ENCODE results near the gene GTF2F2.
A peak's percentile ranks its signal among the peaks of the same experiment; 100 is the strongest.
"Not testable (repeated sequence)": the region's sequence is repeated elsewhere in the genome, so short reads cannot be mapped to it uniquely, and the experiment has no call there.

GTF2F2 gene

GRCh38 chr13:45280011-45280410 is 159.7 kb downstream of the GTF2F2 start:
- DNase-seq (no peak), ATAC-seq (no peak)
- Mint-ChIP-seq H3K9me3 (peaks cover 7% of the 10 kb centered on the region in 2 donors), H3K4me3 (no peak overlapping the region), H3K27me3 (no peaks in the 10 kb centered on the region), H3K27ac (no peak overlapping the region), H3K4me1 (peaks cover 12% of the 10 kb centered on the region)

- ATAC-seq: peak; percentile 97
- no peak overlapping the region for H3K27ac Mint-ChIP-seq
Measured at GRCh38 chr13:45280751-45281634, 160.7 kb downstream of the GTF2F2 start.

GRCh38 chr13:45282994-45283393 is 162.7 kb downstream of the GTF2F2 start:
- Mint-ChIP-seq H3K27ac (peak overlapping the region in 1 of 2 donors; percentile 48), H3K4me3 (no peak overlapping the region), H3K9me3 (no peaks in the 10 kb centered on the region), H3K4me1 (peaks cover 6% of the 10 kb centered on the region), H3K27me3 (no peaks in the 10 kb centered on the region)
- DNase-seq (no peak), ATAC-seq (no peak)

More at GRCh38 chr13:45280751-45281634, 160.7 kb downstream of the GTF2F2 start:
- Mint-ChIP-seq H3K9me3 (peaks cover 7% of the 10 kb centered on the region in 2 donors), H3K4me1 (peaks cover 12% of the 10 kb centered on the region), H3K4me3 (no peak overlapping the region), H3K27me3 (no peaks in the 10 kb centered on the region)
- peak; percentile 49 to 63 for DNase-seq

GRCh38 chr13:45289936-45290563 is 169.7 kb downstream of the GTF2F2 start:
- DNase-seq (no peak), ATAC-seq (no peak)
- Mint-ChIP-seq H3K9me3 (no peaks in the 10 kb centered on the region), H3K4me3 (no peak overlapping the region), H3K27ac (no peak overlapping the region), H3K4me1 (peaks cover 1% of the 10 kb centered on the region), H3K27me3 (no peaks in the 10 kb centered on the region)

- ATAC-seq: no peak
- Mint-ChIP-seq H3K27me3 (no peaks in the 10 kb centered on the region), H3K4me3 (no peak overlapping the region), H3K27ac (no peak overlapping the region), H3K4me1 (peaks cover 22% of the 10 kb centered on the region), H3K9me3 (no peaks in the 10 kb centered on the region)
- no peak for DNase-seq
Measured at GRCh38 chr13:45292176-45292575, 171.9 kb downstream of the GTF2F2 start.

- Mint-ChIP-seq H3K27ac (no peak overlapping the region), H3K9me3 (no peaks in the 10 kb centered on the region), H3K27me3 (no peaks in the 10 kb centered on the region), H3K4me3 (no peak overlapping the region), H3K4me1 (peaks cover 39% of the 10 kb centered on the region)
- DNase-seq: no peak
- ATAC-seq: no peak
Measured at GRCh38 chr13:45295536-45295935, 175.2 kb downstream of the GTF2F2 start.

GRCh38 chr13:45296259-45296658 is 175.9 kb downstream of the GTF2F2 start:
- peaks cover 39% of the 10 kb centered on the region for H3K4me1 Mint-ChIP-seq
- no peaks in the 10 kb centered on the region for H3K9me3 Mint-ChIP-seq
- peak overlapping the region in 1 of 2 donors; percentile 78 for H3K27ac Mint-ChIP-seq
- DNase-seq (no peak), ATAC-seq (no peak)
- no peaks in the 10 kb centered on the region for H3K27me3 Mint-ChIP-seq
- no peak overlapping the region for H3K4me3 Mint-ChIP-seq

GRCh38 chr13:45297456-45298205 is 177.3 kb downstream of the GTF2F2 start:
- Mint-ChIP-seq H3K4me1 (peaks cover 39% of the 10 kb centered on the region), H3K9me3 (no peaks in the 10 kb centered on the region)
- ATAC-seq: peak; percentile 93

GRCh38 chr13:45298206-45298505 is 177.8 kb downstream of the GTF2F2 start:
- Mint-ChIP-seq H3K4me3 (no peak overlapping the region), H3K27me3 (peaks cover 6% of the 10 kb centered on the region), H3K9me3 (no peaks in the 10 kb centered on the region), H3K27ac (no peak overlapping the region), H3K4me1 (peaks cover 39% of the 10 kb centered on the region)
- no peak for DNase-seq
- no peak for ATAC-seq

More at GRCh38 chr13:45297456-45298205, 177.3 kb downstream of the GTF2F2 start:
- Mint-ChIP-seq H3K4me3 (peak overlapping the region in 1 of 2 donors; percentile 16), H3K27me3 (peaks cover 3% of the 10 kb centered on the region), H3K27ac (peak overlapping the region in 1 of 2 donors; percentile 45)
- DNase-seq: no peak

- not testable (repeated sequence) for H3K4me3 Mint-ChIP-seq, H3K27me3 Mint-ChIP-seq, ATAC-seq, H3K9me3 Mint-ChIP-seq, DNase-seq
- Mint-ChIP-seq H3K4me1 (peaks cover 39% of the 10 kb centered on the region), H3K27ac (peak overlapping the region in 1 of 2 donors; percentile 54)
Measured at GRCh38 chr13:45298550-45298949, 178.2 kb downstream of the GTF2F2 start.

GRCh38 chr13:45299194-45299593 is 178.9 kb downstream of the GTF2F2 start:
- Mint-ChIP-seq H3K9me3 (no peaks in the 10 kb centered on the region), H3K4me1 (peaks cover 39% of the 10 kb centered on the region)
- no peak for DNase-seq

GRCh38 chr13:45300190-45300985 is 180.1 kb downstream of the GTF2F2 start:
- Mint-ChIP-seq H3K27me3 (peaks cover 6% of the 10 kb centered on the region), H3K27ac (no peak overlapping the region), H3K9me3 (no peaks in the 10 kb centered on the region), H3K4me3 (no peak overlapping the region), H3K4me1 (peaks cover 34% of the 10 kb centered on the region)
- no peak for ATAC-seq
- DNase-seq: no peak

More at GRCh38 chr13:45299194-45299593, 178.9 kb downstream of the GTF2F2 start:
- ATAC-seq: no peak
- H3K27me3 Mint-ChIP-seq: peaks cover 6% of the 10 kb centered on the region
- H3K4me3 Mint-ChIP-seq: no peak overlapping the region
- H3K27ac Mint-ChIP-seq: no peak overlapping the region

- DNase-seq (no peak), ATAC-seq (no peak)
- Mint-ChIP-seq H3K4me3 (no peak overlapping the region), H3K4me1 (peaks cover 26% of the 10 kb centered on the region), H3K9me3 (no peaks in the 10 kb centered on the region), H3K27me3 (peaks cover 6% of the 10 kb centered on the region), H3K27ac (no peak overlapping the region)
Measured at GRCh38 chr13:45301263-45301662, 181.0 kb downstream of the GTF2F2 start.

- Mint-ChIP-seq H3K9me3 (no peaks in the 10 kb centered on the region), H3K4me3 (no peak overlapping the region), H3K27ac (no peak overlapping the region), H3K27me3 (peaks cover 11% of the 10 kb centered on the region), H3K4me1 (peaks cover 13% of the 10 kb centered on the region)
- DNase-seq (no peak), ATAC-seq (no peak)
Measured at GRCh38 chr13:45302507-45302906, 182.2 kb downstream of the GTF2F2 start.

GRCh38 chr13:45303026-45303425 is 182.7 kb downstream of the GTF2F2 start:
- no peaks in the 10 kb centered on the region for H3K9me3 Mint-ChIP-seq
- H3K4me3 Mint-ChIP-seq: no peak overlapping the region
- peaks cover 8% of the 10 kb centered on the region for H3K4me1 Mint-ChIP-seq
- peaks cover 11% of the 10 kb centered on the region for H3K27me3 Mint-ChIP-seq
- ATAC-seq (no peak), DNase-seq (no peak)
- H3K27ac Mint-ChIP-seq: no peak overlapping the region
